NB4 (cell line): ENCODE results near the gene TBC1D9.

Source experiments
- DNase-seq: peaks from one replicate; pipeline ENCODE4 v3.0.0; 2010; ENCODE audit warnings: low read depth
- H3K4me3 ChIP-seq: one replicate; pipeline ENCODE4 v1.5.1; 2011; ENCODE audit warnings: mild to moderate bottlenecking, low read depth, low read length, moderate library complexity
- MYC ChIP-seq: IDR thresholded peaks from 2 replicates; pipeline ENCODE4 v1.6.1; 2011; ENCODE audit warnings: low read depth, low read length
- POLR2A ChIP-seq: IDR thresholded peaks from 2 replicates; pipeline ENCODE4 v1.6.1; 2011; ENCODE audit warnings: mild to moderate bottlenecking; ENCODE audit not compliant: insufficient read length; ENCODE audit errors: extremely low read depth
- TF ChIP-seq, protein P1 (sequence below): IDR thresholded peaks from one replicate; pipeline ENCODE4 v1.5.1; 2012; ENCODE audit warnings: low read depth, low read length
- TF ChIP-seq, protein P2 (sequence below): IDR thresholded peaks from 2 replicates; pipeline ENCODE4 v1.6.1; 2011; ENCODE audit warnings: low read depth, low read length

Gene TBC1D9

GRCh38 chr4:140604544-140604943 is 151.6 kb downstream of the TBC1D9 start:
- H3K4me3 ChIP-seq: no peak overlapping the region
- TF ChIP-seq, protein P1, sequence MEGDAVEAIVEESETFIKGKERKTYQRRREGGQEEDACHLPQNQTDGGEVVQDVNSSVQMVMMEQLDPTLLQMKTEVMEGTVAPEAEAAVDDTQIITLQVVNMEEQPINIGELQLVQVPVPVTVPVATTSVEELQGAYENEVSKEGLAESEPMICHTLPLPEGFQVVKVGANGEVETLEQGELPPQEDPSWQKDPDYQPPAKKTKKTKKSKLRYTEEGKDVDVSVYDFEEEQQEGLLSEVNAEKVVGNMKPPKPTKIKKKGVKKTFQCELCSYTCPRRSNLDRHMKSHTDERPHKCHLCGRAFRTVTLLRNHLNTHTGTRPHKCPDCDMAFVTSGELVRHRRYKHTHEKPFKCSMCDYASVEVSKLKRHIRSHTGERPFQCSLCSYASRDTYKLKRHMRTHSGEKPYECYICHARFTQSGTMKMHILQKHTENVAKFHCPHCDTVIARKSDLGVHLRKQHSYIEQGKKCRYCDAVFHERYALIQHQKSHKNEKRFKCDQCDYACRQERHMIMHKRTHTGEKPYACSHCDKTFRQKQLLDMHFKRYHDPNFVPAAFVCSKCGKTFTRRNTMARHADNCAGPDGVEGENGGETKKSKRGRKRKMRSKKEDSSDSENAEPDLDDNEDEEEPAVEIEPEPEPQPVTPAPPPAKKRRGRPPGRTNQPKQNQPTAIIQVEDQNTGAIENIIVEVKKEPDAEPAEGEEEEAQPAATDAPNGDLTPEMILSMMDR: no peak
- no peak for TF ChIP-seq MYC
- no peak for TF ChIP-seq POLR2A
- TF ChIP-seq, protein P2, sequence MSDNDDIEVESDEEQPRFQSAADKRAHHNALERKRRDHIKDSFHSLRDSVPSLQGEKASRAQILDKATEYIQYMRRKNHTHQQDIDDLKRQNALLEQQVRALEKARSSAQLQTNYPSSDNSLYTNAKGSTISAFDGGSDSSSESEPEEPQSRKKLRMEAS: no peak
- DNase-seq: no peak

GRCh38 chr4:140603286-140603685 is 152.9 kb downstream of the TBC1D9 start:
- TF ChIP-seq MYC (no peak), POLR2A (no peak)
- TF ChIP-seq, protein P1: no peak
- TF ChIP-seq, protein P2: no peak
- no peak overlapping the region for H3K4me3 ChIP-seq
- peak; percentile 8 for DNase-seq

GRCh38 chr4:140602714-140603113 is 153.5 kb downstream of the TBC1D9 start:
- TF ChIP-seq, protein P2: no peak
- TF ChIP-seq, protein P1: no peak
- TF ChIP-seq POLR2A (no peak), MYC (no peak)
- no peak overlapping the region for H3K4me3 ChIP-seq
- no peak for DNase-seq

DNA sequence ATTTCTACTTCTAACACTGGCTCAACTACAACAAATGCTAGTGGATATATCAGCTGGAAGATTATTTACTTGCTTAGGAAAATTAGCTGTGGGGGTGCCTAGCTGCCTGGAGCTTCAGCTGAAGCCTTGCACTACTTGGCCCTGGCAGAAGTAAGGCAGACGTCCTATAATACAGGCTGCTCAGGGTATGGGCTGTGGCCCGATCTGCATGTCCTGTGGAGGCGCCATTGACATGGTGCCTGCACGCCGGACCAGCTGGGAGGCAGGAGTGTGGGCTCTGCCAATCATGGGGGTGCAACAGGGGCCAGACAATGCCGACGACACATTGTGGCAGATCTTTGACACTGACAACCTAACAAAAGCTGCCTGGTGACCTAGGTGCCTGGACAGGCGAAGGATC is 155.8 kb downstream of the TBC1D9 start:
- no peak for TF ChIP-seq POLR2A
- TF ChIP-seq, protein P2: no peak
- no peak for TF ChIP-seq MYC
- TF ChIP-seq, protein P1: no peak
- no peak for DNase-seq
- no peak overlapping the region for H3K4me3 ChIP-seq

DNA sequence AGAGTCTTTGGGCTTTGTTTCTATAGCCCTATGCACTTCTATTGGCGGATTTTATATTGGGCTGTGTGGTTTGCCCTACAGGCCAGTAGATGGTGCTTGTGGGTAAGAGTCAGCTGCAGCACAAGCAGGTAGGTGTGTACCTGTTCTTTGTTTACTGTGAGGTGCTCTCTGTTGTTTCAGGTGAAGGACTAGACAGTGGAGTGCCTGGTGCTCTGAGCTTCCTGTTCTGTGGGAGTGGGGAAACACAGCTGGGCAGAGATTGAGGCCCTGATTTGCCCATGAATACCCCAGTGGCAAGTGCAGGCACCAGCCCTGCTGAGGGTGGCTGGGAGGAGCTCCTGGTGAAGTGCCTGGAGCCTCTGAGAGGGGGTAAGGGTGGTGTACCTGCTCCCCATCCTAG is 161.1 kb downstream of the TBC1D9 start:
- no peak overlapping the region for H3K4me3 ChIP-seq
- DNase-seq: no peak
- TF ChIP-seq, protein P2: no peak
- TF ChIP-seq, protein P1: peak; percentile 11
- no peak for TF ChIP-seq MYC

DNA sequence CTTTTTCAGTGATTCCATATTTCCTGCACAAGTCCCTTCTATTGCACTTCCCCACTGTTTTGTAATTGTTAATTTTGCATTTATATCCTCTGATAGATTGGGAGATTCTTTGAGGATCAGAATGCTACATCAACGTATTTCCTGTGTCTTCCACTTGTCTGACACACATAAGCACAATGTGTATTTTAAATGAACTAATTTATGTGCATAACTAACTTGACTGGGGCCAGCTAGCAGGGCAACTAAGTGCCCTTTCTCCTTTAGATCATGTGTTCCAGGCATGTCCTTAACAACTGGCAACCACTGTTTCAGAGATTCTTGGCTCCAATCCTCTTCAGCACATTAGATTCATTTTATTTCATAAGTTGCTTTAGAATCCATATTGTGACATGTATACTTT is 171.7 kb downstream of the TBC1D9 start:
- no peak overlapping the region for H3K4me3 ChIP-seq
- DNase-seq: no peak
- TF ChIP-seq POLR2A: no peak
- TF ChIP-seq, protein P2: no peak
